Eye (tissue), 1 donor: ENCODE results near the gene KCTD3.

Source experiments
- DNase-seq: peaks from one replicate; pipeline ENCODE4 v3.0.0-alpha.2; 2015

Gene KCTD3

GRCh38 chr1:215557504-215557903 lies 9.6 kb upstream of the KCTD3 start:
- DNase-seq: no peak

- no peak for DNase-seq
Measured at GRCh38 chr1:215557992-215558626, 9.0 kb upstream of the KCTD3 start.

- peak; percentile 90 for DNase-seq
Measured at GRCh38 chr1:215567491-215568298, 591 bp downstream of the KCTD3 start.

GRCh38 chr1:215568299-215568692 lies 1.2 kb downstream of the KCTD3 start:
- DNase-seq: no peak

- no peak for DNase-seq
Measured at GRCh38 chr1:215569986-215570824, 3.1 kb downstream of the KCTD3 start.

- DNase-seq: no peak
Measured at GRCh38 chr1:215581896-215582295, 14.8 kb downstream of the KCTD3 start.

DNA sequence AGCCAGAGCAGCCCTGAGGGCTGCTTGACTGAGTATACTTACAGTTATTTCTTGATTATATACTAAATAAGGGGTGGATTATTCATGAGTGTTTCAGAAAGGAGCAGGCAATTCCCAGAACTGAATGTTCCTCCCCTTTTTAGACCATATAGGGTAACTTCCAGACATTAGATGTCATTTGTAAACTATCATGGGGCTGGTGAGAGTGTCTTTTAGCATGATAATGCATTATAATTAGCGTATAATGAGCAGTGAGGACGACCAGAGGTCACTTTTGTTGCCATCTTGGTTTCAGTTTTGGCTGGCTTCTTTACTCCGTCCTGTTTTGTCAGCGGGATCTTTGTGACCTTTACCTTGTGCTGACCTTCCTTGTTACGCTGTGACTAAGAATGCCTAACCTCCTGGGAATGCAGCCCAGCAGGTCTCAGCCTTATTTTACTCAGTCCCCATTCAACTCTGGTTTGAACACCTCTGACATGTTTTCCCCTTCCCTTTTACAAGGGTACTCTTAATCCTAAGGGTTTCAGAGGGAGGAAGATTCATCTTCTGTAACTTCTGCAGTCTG lies 16.2 kb downstream of the KCTD3 start:
- DNase-seq: no peak

DNA sequence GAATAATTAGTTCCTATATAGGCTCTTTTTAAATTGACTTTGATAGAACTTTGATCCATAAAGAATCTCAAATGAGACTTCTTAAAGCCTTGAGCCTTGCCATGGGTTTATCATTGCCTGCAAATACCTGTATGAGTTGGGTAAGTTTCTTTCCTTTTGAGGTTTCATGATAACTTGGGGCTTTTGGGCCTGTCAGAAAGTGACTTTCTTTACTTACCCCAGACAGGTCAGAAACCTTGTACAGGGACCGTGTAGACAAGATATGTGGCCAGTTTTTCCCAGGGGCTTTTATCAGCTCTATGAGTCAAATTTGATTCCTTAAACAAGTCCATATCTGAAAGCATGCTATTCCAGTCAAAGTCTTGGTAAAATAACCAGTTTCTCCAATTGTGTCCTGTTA lies 17.3 kb downstream of the KCTD3 start:
- no peak for DNase-seq

DNA sequence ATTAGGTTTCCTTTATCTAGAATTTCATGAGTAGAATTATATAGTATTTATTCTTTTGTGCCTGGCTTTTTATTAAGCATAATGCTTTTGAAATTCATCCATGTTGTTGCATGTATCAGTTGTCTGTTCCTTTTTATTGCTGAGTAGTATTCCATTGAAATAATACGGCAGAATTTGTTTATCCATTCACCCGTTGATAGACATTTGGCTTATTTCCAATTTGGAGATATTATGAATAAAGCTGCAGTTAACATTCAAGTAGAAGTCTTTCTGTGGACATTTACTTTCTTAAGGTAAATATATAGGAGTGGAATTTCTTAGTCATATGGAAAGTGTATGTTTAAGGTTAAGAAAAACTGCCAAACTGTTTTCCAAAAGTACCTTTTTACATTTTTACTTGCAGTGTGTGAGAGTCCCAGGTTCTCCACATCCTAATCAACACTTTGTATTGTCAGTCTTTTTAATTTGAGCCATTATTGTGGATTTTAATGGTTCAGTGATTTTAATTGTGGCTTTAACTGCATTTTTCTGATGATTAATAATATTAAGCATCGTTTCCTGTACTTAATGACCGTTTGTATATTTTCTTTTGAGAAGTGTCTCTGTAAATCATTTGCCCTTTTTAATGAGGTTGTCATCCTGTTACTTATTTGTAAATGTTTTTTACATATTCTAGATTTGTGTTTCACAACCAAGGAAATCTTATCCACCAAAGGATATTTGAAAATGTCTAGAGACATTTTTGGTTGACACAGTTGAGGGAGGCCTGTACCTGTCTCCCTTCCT lies 22.7 kb downstream of the KCTD3 start:
- no peak for DNase-seq

DNA sequence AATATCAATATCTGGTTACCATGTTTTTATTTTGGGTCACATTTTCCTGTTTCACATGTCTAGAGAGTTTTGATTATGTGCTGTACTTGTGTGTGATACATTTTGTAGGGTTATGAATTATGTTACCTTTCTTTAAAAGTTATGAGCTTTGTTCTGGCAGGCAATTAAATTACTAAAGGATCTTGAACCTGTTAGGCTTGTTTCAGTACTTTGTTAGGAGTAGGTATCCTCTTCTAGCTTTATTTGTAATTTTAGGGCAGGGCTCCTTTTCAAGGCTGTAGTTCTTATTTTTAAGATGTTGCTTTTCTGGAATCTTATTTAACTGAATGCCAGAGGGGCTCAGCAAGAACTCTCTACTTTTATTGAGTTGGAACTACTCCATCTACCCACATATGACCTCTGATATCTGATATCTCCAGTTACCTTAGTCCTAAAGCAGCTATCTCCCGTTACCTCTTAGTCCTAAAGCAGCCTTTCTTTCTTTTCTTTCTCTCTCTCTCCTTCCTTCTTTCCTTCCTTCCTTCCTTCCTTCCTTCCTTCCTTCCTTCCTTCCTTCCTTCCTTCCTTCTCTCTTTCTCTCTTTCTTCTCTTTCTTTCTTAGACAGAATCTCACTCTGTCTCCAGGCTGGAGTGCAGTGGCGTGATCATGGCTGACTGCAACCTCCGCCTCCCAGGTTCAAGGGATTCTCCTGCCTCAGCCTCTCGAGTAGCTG lies 23.8 kb downstream of the KCTD3 start:
- DNase-seq: no peak

GRCh38 chr1:215594640-215595039 lies 27.5 kb downstream of the KCTD3 start:
- DNase-seq: no peak

DNA sequence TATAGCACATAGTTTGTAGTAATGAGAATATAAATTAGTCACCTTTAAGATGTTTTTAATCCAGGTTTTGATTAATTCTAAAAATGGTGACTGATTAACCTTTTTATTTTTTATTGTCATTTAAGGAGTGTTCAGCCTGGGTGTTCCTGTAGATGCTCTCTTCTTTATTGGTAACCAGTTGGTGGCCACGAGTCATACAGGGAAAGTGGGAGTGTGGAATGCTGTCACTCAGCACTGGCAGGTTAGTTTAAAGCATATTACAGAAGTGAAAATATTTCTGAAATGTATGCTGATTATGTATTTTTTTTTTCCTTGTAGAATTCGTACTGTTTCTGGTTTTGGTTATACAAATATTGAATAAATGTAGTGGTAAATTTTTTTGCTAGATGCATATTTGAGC lies 28.1 kb downstream of the KCTD3 start:
- no peak for DNase-seq

DNA sequence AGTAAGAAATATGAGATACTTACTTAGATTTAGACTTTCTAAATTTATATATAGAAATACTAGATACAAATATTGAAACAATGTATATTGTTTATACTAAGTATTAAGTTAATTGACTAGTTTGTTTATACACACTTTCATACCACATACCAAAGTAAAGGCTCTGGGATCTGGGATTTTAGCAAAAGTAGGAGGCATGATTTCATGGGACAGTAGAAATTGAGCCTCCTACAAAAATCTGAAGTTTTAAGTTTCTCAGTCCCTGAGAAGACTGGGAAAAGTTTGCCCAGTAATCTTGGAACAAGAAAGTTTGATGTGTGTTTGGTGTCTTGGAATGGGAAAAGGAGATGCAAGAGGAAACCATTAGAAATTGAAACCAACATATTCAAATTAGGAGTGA lies 30.9 kb downstream of the KCTD3 start:
- no peak for DNase-seq

DNA sequence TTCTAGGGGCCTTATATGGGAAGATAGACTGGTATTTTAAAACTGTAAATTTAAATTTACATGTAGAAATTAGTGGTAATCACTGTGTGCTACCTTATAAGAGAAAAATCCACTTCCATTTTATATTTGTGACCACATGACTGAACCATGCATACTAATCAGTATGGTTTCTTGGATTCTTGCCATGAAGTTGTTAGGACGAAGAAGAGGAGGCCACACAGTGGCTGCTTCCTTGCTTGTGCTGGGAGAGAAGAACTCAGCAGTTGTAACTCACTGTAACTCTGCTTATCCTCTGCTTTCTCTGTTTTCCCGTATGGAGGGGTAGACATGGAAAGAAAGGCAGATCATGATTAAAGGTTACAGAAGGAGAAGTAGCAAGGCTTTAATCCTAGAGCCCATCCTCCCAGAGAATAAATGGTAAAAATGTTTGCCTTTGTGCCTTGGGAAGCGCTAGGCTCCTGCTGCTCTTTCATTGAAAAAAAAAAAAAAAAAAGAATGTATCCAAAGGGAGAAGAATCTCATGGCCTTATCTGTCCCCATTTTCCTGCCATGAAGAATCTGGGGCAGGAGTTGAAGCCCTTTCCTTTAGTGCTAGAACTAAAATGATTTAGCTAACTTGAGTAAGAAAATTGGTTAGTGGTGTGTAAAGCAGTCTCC lies 32.4 kb downstream of the KCTD3 start:
- no peak for DNase-seq

GRCh38 chr1:215600258-215600792 lies 33.2 kb downstream of the KCTD3 start:
- DNase-seq: no peak

GRCh38 chr1:215600867-215601266 lies 33.8 kb downstream of the KCTD3 start:
- DNase-seq: no peak

DNA sequence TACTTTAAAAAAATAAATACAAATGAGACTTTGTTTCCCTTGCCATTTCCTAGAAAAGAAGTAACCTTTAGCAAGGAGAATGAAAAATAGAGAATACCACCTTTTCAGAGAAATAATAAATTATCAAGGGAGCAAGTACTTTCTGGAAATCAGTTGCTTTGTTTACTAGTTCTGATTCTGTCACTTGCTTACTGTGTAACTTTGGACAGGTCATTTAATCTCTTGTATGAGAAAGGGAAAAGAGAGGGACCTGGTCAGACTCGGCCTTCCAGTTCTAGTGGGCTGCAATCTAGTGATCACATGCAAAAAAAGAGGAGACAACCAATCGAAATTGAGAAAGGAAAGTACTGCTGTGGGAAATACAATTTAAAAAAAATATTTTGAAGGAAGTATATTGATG lies 34.2 kb downstream of the KCTD3 start:
- DNase-seq: no peak

DNA sequence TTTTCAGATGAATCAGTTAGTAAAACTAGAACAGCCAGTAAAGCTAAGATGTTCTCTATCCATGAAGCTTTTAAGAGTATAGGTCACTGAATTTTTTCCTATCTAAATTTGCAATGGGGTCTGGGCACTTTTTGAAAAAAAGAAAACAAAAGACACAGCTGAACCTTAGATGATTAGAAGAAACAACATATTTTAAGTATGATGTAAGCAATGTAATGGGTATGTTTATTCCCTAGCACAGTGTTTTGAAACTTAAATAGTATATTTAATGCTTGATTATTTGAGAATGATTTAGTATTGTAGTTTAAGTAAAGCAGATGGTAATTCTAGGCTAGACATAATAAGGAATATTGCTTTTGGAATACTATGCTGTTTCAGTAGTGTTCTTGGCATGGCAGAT lies 36.2 kb downstream of the KCTD3 start:
- DNase-seq: no peak

DNA sequence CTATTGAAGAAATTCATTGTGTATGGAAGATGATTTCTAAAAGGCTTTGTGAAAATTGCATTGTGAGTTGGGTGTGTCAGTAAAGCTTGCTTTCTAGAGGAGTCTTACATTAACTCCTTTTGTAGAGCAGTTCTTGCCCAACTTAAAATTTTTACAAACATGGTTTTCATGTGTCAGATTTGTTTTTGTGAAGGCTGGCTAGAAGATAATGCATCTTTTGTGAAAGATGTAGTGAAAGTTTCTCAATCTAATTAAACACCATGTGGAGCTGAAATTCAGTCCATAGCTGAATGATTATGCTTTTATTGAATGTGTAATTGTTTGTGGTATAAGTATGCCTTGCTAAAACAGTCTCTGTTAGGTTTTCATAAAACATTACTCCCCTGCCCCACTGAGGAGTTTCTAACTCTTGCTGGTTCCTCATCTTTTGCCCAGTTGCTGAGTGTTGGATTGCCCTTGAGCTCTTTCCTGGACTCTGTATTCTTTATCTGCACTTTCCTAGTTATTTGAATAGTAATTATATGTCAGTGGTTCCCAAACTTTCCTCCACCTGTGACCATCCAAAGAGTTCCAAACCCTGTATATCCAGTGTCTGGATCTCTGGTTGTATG lies 38.0 kb downstream of the KCTD3 start:
- no peak for DNase-seq

- DNase-seq: no peak
Measured at GRCh38 chr1:215606036-215606435, 38.9 kb downstream of the KCTD3 start.
